C4-2B (cell line): ENCODE data around the gene THEMIS.

Experiments used
- ZFX ChIP-seq: fragments of 450-650 bp; IDR thresholded peaks from 2 replicates; pipeline ENCODE4 v1.6.1; 2017
- TF ChIP-seq, protein P1 (sequence below): fragments of 450-650 bp; conservative IDR thresholded peaks from 2 replicates; pipeline ENCODE4 v1.5.1; 2017; ENCODE audit warnings: mild to moderate bottlenecking

- TF ChIP-seq, protein P1, sequence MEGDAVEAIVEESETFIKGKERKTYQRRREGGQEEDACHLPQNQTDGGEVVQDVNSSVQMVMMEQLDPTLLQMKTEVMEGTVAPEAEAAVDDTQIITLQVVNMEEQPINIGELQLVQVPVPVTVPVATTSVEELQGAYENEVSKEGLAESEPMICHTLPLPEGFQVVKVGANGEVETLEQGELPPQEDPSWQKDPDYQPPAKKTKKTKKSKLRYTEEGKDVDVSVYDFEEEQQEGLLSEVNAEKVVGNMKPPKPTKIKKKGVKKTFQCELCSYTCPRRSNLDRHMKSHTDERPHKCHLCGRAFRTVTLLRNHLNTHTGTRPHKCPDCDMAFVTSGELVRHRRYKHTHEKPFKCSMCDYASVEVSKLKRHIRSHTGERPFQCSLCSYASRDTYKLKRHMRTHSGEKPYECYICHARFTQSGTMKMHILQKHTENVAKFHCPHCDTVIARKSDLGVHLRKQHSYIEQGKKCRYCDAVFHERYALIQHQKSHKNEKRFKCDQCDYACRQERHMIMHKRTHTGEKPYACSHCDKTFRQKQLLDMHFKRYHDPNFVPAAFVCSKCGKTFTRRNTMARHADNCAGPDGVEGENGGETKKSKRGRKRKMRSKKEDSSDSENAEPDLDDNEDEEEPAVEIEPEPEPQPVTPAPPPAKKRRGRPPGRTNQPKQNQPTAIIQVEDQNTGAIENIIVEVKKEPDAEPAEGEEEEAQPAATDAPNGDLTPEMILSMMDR: no peak
- no peak for TF ChIP-seq ZFX
These were observed 151.8 kb downstream of the THEMIS start for GRCh38 chr6:127749095-127749494.
